H1 (cell line): ENCODE data around the gene R3HDM2. TPM values are rescaled to one million over a fixed set of nuclear protein-coding genes. Genes with fewer than 3 reads are reported as not detected.

ENCODE experiments used
- CTCF ChIA-PET: fragments of 300-600 bp; sonication (Branson Sonifier 250); formaldehyde crosslinking; loops from one replicate; lab custom pipeline; 2021; ENCODE audit not compliant: partially characterized antibody; lab: Charles Lee
- POLR2A ChIA-PET: fragments of 300-600 bp; sonication (Branson Sonifier 250); formaldehyde crosslinking; loops from one replicate; lab custom pipeline; 2021; ENCODE audit warnings: inconsistent platforms; ENCODE audit not compliant: partially characterized antibody; lab: Charles Lee
- DNase-seq, 2 experiments: peaks; one replicate each; pipeline versions ENCODE4 v3.0.0 to v3.0.0-alpha.2; 2010 to 2022; ENCODE audit warnings: low spot score in 2 of 2, low read depth in 1 of 2, mixed read lengths in 1 of 2
- FAIRE-seq: peaks from 2 replicates; lab custom pipeline; 2011; peaks lifted over from hg19 to GRCh38; lab: Jason Lieb, UNC
- H2AFZ ChIP-seq: 2 replicates; pipeline ENCODE4 v1.8.1; 2012; ENCODE audit warnings: low read length, inconsistent platforms
- H2AK5ac ChIP-seq: 2 replicates; pipeline ENCODE4 v1.6.1; 2013; ENCODE audit warnings: low read depth, low read length
- H2BK120ac ChIP-seq: replicated peaks from 2 replicates; pipeline ENCODE3; 2013; ENCODE audit warnings: low read depth, low read length, inconsistent platforms
- H2BK12ac ChIP-seq: 2 replicates; pipeline ENCODE4 v1.6.1; 2013; ENCODE audit warnings: low read depth, low read length
- H2BK15ac ChIP-seq: 2 replicates; pipeline ENCODE4 v1.6.1; 2013; ENCODE audit warnings: low read length
- H2BK20ac ChIP-seq: 2 replicates; pipeline ENCODE4 v1.6.1; 2013; ENCODE audit warnings: low read length
- H2BK5ac ChIP-seq: 2 replicates; pipeline ENCODE4 v1.6.1; 2013; ENCODE audit warnings: low read depth, low read length
- H3K14ac ChIP-seq: 2 replicates; pipeline ENCODE4 v1.6.1; 2013; ENCODE audit warnings: inconsistent platforms; ENCODE audit not compliant: insufficient read length
- H3K18ac ChIP-seq: 2 replicates; pipeline ENCODE4 v1.6.1; 2013; ENCODE audit warnings: low read length; ENCODE audit errors: extremely low read depth
- H3K23ac ChIP-seq: 2 replicates; pipeline ENCODE4 v1.6.1; 2013; ENCODE audit warnings: inconsistent platforms; ENCODE audit not compliant: insufficient read length
- H3K23me2 ChIP-seq: 2 replicates; pipeline ENCODE4 v1.6.1; 2013; ENCODE audit warnings: low read depth, low read length
- H3K27ac ChIP-seq: 2 replicates; pipeline ENCODE4 v1.6.1; 2011; ENCODE audit warnings: low read depth, low read length, inconsistent platforms
- H3K27me3 ChIP-seq, 4 experiments: replicated peaks in 1 of 4; 1 replicate in 1 of 4; 2 replicates in 3 of 4; pipeline versions ENCODE4 v1.6.1 to v1.8.1; 2011 to 2013; ENCODE audit warnings: low read length in 3 of 4, mild to moderate bottlenecking in 3 of 4, inconsistent platforms in 2 of 4, mixed read lengths in 2 of 4, moderate library complexity in 1 of 4; ENCODE audit not compliant: control insufficient read depth in 3 of 4, insufficient read depth in 3 of 4; ENCODE audit errors: extremely low read depth in 1 of 4
- H3K36me3 ChIP-seq, 4 experiments: 2 replicates each; pipeline versions ENCODE4 v1.6.1 to v1.8.1; 2011 to 2013; ENCODE audit warnings: mild to moderate bottlenecking in 4 of 4, low read length in 3 of 4, moderate library complexity in 2 of 4, control low read depth in 1 of 4, inconsistent platforms in 1 of 4; ENCODE audit not compliant: insufficient read depth in 4 of 4, control insufficient read depth in 2 of 4
- H3K4ac ChIP-seq: replicated peaks from 2 replicates; pipeline ENCODE3; 2013; ENCODE audit warnings: low read length, low read depth, mixed read lengths, inconsistent platforms; ENCODE audit not compliant: insufficient read length
- H3K4me1 ChIP-seq, 4 experiments: replicated peaks in 1 of 4; 1 replicate in 1 of 4; 2 replicates in 3 of 4; pipeline versions ENCODE4 v1.6.1 to v1.8.1; 2011 to 2013; ENCODE audit warnings: low read length in 3 of 4, inconsistent platforms in 2 of 4, mixed read lengths in 1 of 4; ENCODE audit not compliant: insufficient read depth in 4 of 4, control insufficient read depth in 3 of 4
- H3K4me2 ChIP-seq, 2 experiments: 2 replicates each; pipeline versions ENCODE4 v1.6.1 to v1.8.1; 2011 to 2013; ENCODE audit warnings: low read depth in 2 of 2, low read length in 2 of 2, control low read depth in 1 of 2, inconsistent platforms in 1 of 2, mild to moderate bottlenecking in 1 of 2; ENCODE audit not compliant: insufficient read depth in 1 of 2
- H3K4me3 ChIP-seq, 4 experiments: fragments of 200-600, 300-600 bp in 1 of 4; sonication (generic), shearing (Covaris generic), sonication (Bioruptor Twin) in 1 of 4; 2 replicates each; pipeline versions ENCODE4 v1.5.1 to v1.8.1; 2011 to 2016; ENCODE audit warnings: low read length in 4 of 4, low read depth in 3 of 4, control low read depth in 2 of 4, inconsistent platforms in 2 of 4, mild to moderate bottlenecking in 2 of 4, mixed read lengths in 1 of 4, moderate library complexity in 1 of 4; ENCODE audit not compliant: insufficient read depth in 2 of 4; ENCODE audit errors: extremely low read depth in 1 of 4
- H3K56ac ChIP-seq: replicated peaks from 2 replicates; pipeline ENCODE3; 2013; ENCODE audit warnings: low read depth, mild to moderate bottlenecking, mixed read lengths, low read length, inconsistent platforms; ENCODE audit not compliant: insufficient read length
- H3K79me1 ChIP-seq: 2 replicates; pipeline ENCODE4 v1.6.1; 2013; ENCODE audit warnings: low read depth, low read length, control low read depth
- H3K79me2 ChIP-seq, 2 experiments: 2 replicates each; pipeline versions ENCODE4 v1.6.1 to v1.8.1; 2012 to 2013; ENCODE audit warnings: low read length in 2 of 2, mild to moderate bottlenecking in 2 of 2, inconsistent platforms in 1 of 2; ENCODE audit not compliant: insufficient read depth in 2 of 2, control insufficient read depth in 1 of 2
- H3K9ac ChIP-seq, 4 experiments: replicated peaks in 1 of 4; 1 replicate in 1 of 4; 2 replicates in 3 of 4; pipeline versions ENCODE4 v1.6.1 to v1.8.1; 2011 to 2013; ENCODE audit warnings: low read depth in 3 of 4, low read length in 3 of 4, control low read depth in 2 of 4, mild to moderate bottlenecking in 2 of 4, moderate library complexity in 2 of 4, inconsistent platforms in 1 of 4; ENCODE audit errors: extremely low read depth in 1 of 4
- H3K9me3 ChIP-seq, 2 experiments: 2 replicates each; pipeline versions ENCODE4 v1.6.1 to v1.8.1; 2012 to 2013; ENCODE audit warnings: mild to moderate bottlenecking in 2 of 2, moderate library complexity in 2 of 2, control low read depth in 1 of 2, inconsistent platforms in 1 of 2, low read depth in 1 of 2, low read length in 1 of 2, mixed read lengths in 1 of 2; ENCODE audit not compliant: insufficient read depth in 2 of 2
- H4K20me1 ChIP-seq, 2 experiments: replicated peaks in 1 of 2; 2 replicates each; pipeline versions ENCODE3 to v1.8.1; 2011 to 2013; ENCODE audit warnings: inconsistent platforms in 2 of 2, low read length in 2 of 2, mild to moderate bottlenecking in 1 of 2; ENCODE audit not compliant: insufficient read depth in 2 of 2, control insufficient read depth in 1 of 2
- H4K5ac ChIP-seq: 2 replicates; pipeline ENCODE4 v1.6.1; 2013; ENCODE audit warnings: low read length, low read depth, mixed read lengths, inconsistent platforms; ENCODE audit not compliant: insufficient read length
- H4K8ac ChIP-seq: 2 replicates; pipeline ENCODE4 v1.8.0; 2013; ENCODE audit warnings: mild to moderate bottlenecking, moderate library complexity, low read length, inconsistent platforms; ENCODE audit not compliant: insufficient read depth; ENCODE audit errors: extremely low read depth
- H4K91ac ChIP-seq: replicated peaks from 2 replicates; pipeline ENCODE3; 2013; ENCODE audit warnings: low read length, mixed read lengths, inconsistent platforms; ENCODE audit not compliant: insufficient read length
- CHD1 ChIP-seq: IDR thresholded peaks from 2 replicates; pipeline ENCODE4 v1.6.1; 2012; ENCODE audit warnings: low read depth, low read length, improper control_type of control experiment
- GABPA ChIP-seq: IDR thresholded peaks from 2 replicates; pipeline ENCODE4 v1.6.1; 2011; ENCODE audit warnings: mild to moderate bottlenecking, low read length, moderate library complexity, borderline replicate concordance; ENCODE audit not compliant: insufficient read depth
- JUND ChIP-seq: IDR thresholded peaks from 2 replicates; pipeline ENCODE4 v1.6.1; 2011; ENCODE audit warnings: mild to moderate bottlenecking, improper control_type of control experiment, low read length
- NANOG ChIP-seq: IDR thresholded peaks from 2 replicates; pipeline ENCODE4 v1.6.1; 2011; ENCODE audit warnings: low read length, low read depth, mild to moderate bottlenecking, inconsistent platforms; ENCODE audit not compliant: insufficient read depth, poor library complexity, severe bottlenecking
- TCF12 ChIP-seq: IDR thresholded peaks from 2 replicates; pipeline ENCODE4 v1.6.1; 2011; ENCODE audit warnings: low read depth, mild to moderate bottlenecking, low read length
- WGBS, 2 experiments: shearing (Covaris generic) in 1 of 2; methylation state at CpG; one replicate each; pipeline versions ENCODE4 v1.1.6 to v1.1.7; 2013 to 2015; ENCODE audit warnings: low lambda C conversion rate in 2 of 2, mixed read lengths in 2 of 2, inconsistent platforms in 1 of 2, low coverage in 1 of 2, missing lambda C conversion rate in 1 of 2; ENCODE audit not compliant: insufficient replicate concordance in 2 of 2, insufficient coverage in 1 of 2, insufficient read length in 1 of 2; ENCODE audit errors: extremely low coverage in 1 of 2, missing lambda C conversion rate in 1 of 2; 5-methylcytosine and 5-hydroxymethylcytosine counted together
- polyA plus RNA-seq, 7 experiments: library from polyadenylated mRNA; depleted of rRNA in 3 of 7; stranded (reverse) in 5 of 7; unstranded in 2 of 7; fragments of >200 nt in 5 of 7; fragments of 200-250 nt in 2 of 7; gene quantifications; 1 replicate in 5 of 7; 2 replicates in 1 of 7; 4 replicates in 1 of 7; pipeline versions ENCODE4 v1.2.1 to v1.2.3, GENCODE V29; 2011 to 2013; ENCODE audit warnings: missing spikeins in 2 of 7, mixed read lengths in 2 of 7
- total RNA-seq: library from RNA; stranded (reverse); fragmentation: NEBNext Ultra II Directional; extraction: Animal tissue kit (Norgen Biotek cat#: 25700); gene quantifications from 2 replicates; pipeline ENCODE4 v1.2.1, GENCODE V29; 2021

The R3HDM2 gene
- total and polyA plus RNA-seq, 2 of the 8 experiments (the other 6 are each of a cell fraction or from before 2014, with no cell fraction given): 25.6 to 27.0 TPM

- H3K4me1 ChIP-seq: no peaks in the 10 kb centered on the region
- no peaks in the 10 kb centered on the region for H3K79me2 ChIP-seq
- H3K4ac ChIP-seq: no peak overlapping the region
- H3K18ac ChIP-seq: no peak overlapping the region
- no peak overlapping the region for H3K9ac ChIP-seq
- H3K23me2 ChIP-seq: no peaks in the 10 kb centered on the region
- no peak overlapping the region for H2BK20ac ChIP-seq
- FAIRE-seq: no peak
- H3K79me1 ChIP-seq: no peaks in the 10 kb centered on the region; the same call in 1 of the 2 replicates
- no peak overlapping the region for H3K4me3 ChIP-seq
- no peak for TF ChIP-seq TCF12
- no peak for TF ChIP-seq CHD1
- no peak for TF ChIP-seq GABPA
- no peak for TF ChIP-seq NANOG
- TF ChIP-seq JUND: no peak
- POLR2A ChIA-PET: interaction anchor here (1.1 kb wide), 1 partner anchor 83 kb away, joined by 6 read pairs; the partner anchor contains the start of gene INHBE
- CTCF ChIA-PET: interaction anchor here (1.3 to 2.3 kb wide), 2 partner anchors 65 to 81 kb away, joined by 5 read pairs; no protein-coding TSS in a partner anchor
- no peak overlapping the region for H3K14ac ChIP-seq
- no peak overlapping the region for H2AFZ ChIP-seq
- 86% methylated on average over 4 of the region's 4 CpGs; no CpG with 5 or more reads in 1 of the 2 experiments for WGBS, 2 experiments
- no peak overlapping the region for H3K27ac ChIP-seq
- no peak overlapping the region for H2BK15ac ChIP-seq
- H2BK120ac ChIP-seq: no peak overlapping the region
- H2AK5ac ChIP-seq: no peak overlapping the region
- H4K20me1 ChIP-seq: no peaks in the 10 kb centered on the region
- no peak overlapping the region for H4K8ac ChIP-seq
- H4K5ac ChIP-seq: no peak overlapping the region
- DNase-seq: no peak
- no peak overlapping the region for H3K23ac ChIP-seq
- H3K4me2 ChIP-seq: no peak overlapping the region
- H3K9me3 ChIP-seq: no peaks in the 10 kb centered on the region
- no peak overlapping the region for H3K56ac ChIP-seq
- H2BK12ac ChIP-seq: no peak overlapping the region
- H3K36me3 ChIP-seq: no peaks in the 10 kb centered on the region
- no peak overlapping the region for H2BK5ac ChIP-seq
- no peaks in the 10 kb centered on the region for H3K27me3 ChIP-seq
- no peak overlapping the region for H4K91ac ChIP-seq
These were observed 58.6 kb downstream of the R3HDM2 start for GRCh38 chr12:57372233-57372632.
